Occipital lobe (tissue), 2 donors: ENCODE data around the gene IDH3G. TPM values are rescaled to one million over a fixed set of nuclear protein-coding genes. Genes with fewer than 3 reads are reported as not detected.

Experiments used
- DNase-seq: peaks from one replicate; lab custom pipeline; 2025; lab: John Stamatoyannopoulos, UW
- total RNA-seq: library from RNA; depleted of rRNA; stranded (reverse); fragments of >200 nt; gene quantifications from one replicate; pipeline ENCODE4 v1.2.3, GENCODE V29; 2014

Gene IDH3G
- total RNA-seq, 1 donor from 2014 or later = 29.0 TPM

GRCh38 chrX:153816831-153817690 is 22.9 kb upstream of the IDH3G start:
- no peak for DNase-seq

GRCh38 chrX:153814591-153815315 is 20.6 kb upstream of the IDH3G start:
- DNase-seq = no peak

- DNase-seq = no peak
These were observed 19.0 kb upstream of the IDH3G start for GRCh38 chrX:153813161-153813560.

GRCh38 chrX:153812220-153812619 is 18.0 kb upstream of the IDH3G start:
- DNase-seq = no peak

GRCh38 chrX:153807976-153808375 is 13.8 kb upstream of the IDH3G start:
- DNase-seq = no peak

GRCh38 chrX:153806999-153807575 is 12.9 kb upstream of the IDH3G start:
- no peak for DNase-seq

- no peak for DNase-seq
These were observed 11.3 kb upstream of the IDH3G start for GRCh38 chrX:153805436-153805835.

- no peak for DNase-seq
These were observed 10.4 kb upstream of the IDH3G start for GRCh38 chrX:153804621-153805020.

GRCh38 chrX:153804100-153804595 is 10.0 kb upstream of the IDH3G start:
- DNase-seq = no peak

- DNase-seq = no peak
These were observed 9.3 kb upstream of the IDH3G start for GRCh38 chrX:153803211-153804099.

GRCh38 chrX:153802513-153803045 is 8.4 kb upstream of the IDH3G start:
- DNase-seq = no peak

GRCh38 chrX:153801669-153802068 is 7.5 kb upstream of the IDH3G start:
- no peak for DNase-seq

- DNase-seq = no peak
These were observed 6.6 kb upstream of the IDH3G start for GRCh38 chrX:153800746-153801145.

- DNase-seq = no peak
These were observed 6.1 kb upstream of the IDH3G start for GRCh38 chrX:153800177-153800722.

- no peak for DNase-seq
These were observed 5.2 kb upstream of the IDH3G start for GRCh38 chrX:153799326-153799725.

- no peak for DNase-seq
These were observed 3.3 kb upstream of the IDH3G start for GRCh38 chrX:153797415-153798015.

- no peak for DNase-seq
These were observed 982 bp upstream of the IDH3G start for GRCh38 chrX:153794897-153795816.

- no peak for DNase-seq
These were observed 884 bp downstream of the IDH3G start for GRCh38 chrX:153793291-153793690.

- no peak for DNase-seq
These were observed 1.8 kb downstream of the IDH3G start for GRCh38 chrX:153792368-153792767.
